CD4-positive, alpha-beta T cell (primary cell): ENCODE data around the gene LAMP5. TPM values are rescaled to one million over a fixed set of nuclear protein-coding genes. Genes with fewer than 3 reads are reported as not detected.

Experiments
- ATAC-seq: fragments of 200-7000 bp; cut with Tn5 transposase; one replicate; pipeline ENCODE4 v1.10.0; 2022; ENCODE audit warnings: mild to moderate bottlenecking; ENCODE audit not compliant: poor library complexity
- CTCF ChIA-PET: fragments of 350-600 bp; sonication (Branson Sonifier 250); formaldehyde crosslinking; loops from one replicate; lab custom pipeline; 2021; ENCODE audit warnings: antibody characterized with exemption, inconsistent platforms; lab: Charles Lee
- POLR2A ChIA-PET: fragments of 350-600 bp; sonication (Branson Sonifier 250); formaldehyde crosslinking; loops from one replicate; lab custom pipeline; 2021; ENCODE audit warnings: antibody characterized with exemption, inconsistent platforms; lab: Charles Lee
- DNase-seq, 14 experiments: peaks; one replicate each; pipeline ENCODE4 v3.0.0-alpha.2; 2013 to 2020; ENCODE audit warnings: mixed read lengths in 2 of 14
- H3K27ac ChIP-seq, 2 donors: one replicate each; pipeline versions ENCODE4 v1.5.1 to v1.7.0; 2013; ENCODE audit warnings: low read length in 2 of 2, low read depth in 1 of 2, mild to moderate bottlenecking in 1 of 2
- H3K27me3 ChIP-seq, 2 experiments: 1 replicate in 1 of 2; 2 replicates in 1 of 2; pipeline versions ENCODE4 v1.6.1 to v1.7.0; 2013; ENCODE audit warnings: low read length in 2 of 2, control low read depth in 1 of 2, mild to moderate bottlenecking in 1 of 2, moderate library complexity in 1 of 2; ENCODE audit not compliant: insufficient read depth in 2 of 2, control insufficient read depth in 1 of 2
- H3K36me3 ChIP-seq: one replicate; pipeline ENCODE4 v1.6.1; 2013; ENCODE audit warnings: low read length, control low read depth; ENCODE audit not compliant: insufficient read depth
- H3K4me1 ChIP-seq: one replicate; pipeline ENCODE4 v1.6.1; 2013; ENCODE audit warnings: low read length, control low read depth; ENCODE audit not compliant: insufficient read depth
- H3K4me3 ChIP-seq: one replicate; pipeline ENCODE4 v1.5.1; 2013; ENCODE audit warnings: mild to moderate bottlenecking, low read length, moderate library complexity
- H3K9me3 ChIP-seq, 2 experiments: 1 replicate in 1 of 2; 2 replicates in 1 of 2; pipeline versions ENCODE4 v1.6.1 to v1.7.0; 2013; ENCODE audit warnings: low read length in 2 of 2, mild to moderate bottlenecking in 2 of 2, control low read depth in 1 of 2, moderate library complexity in 1 of 2; ENCODE audit not compliant: control insufficient read depth in 1 of 2, insufficient read depth in 1 of 2
- H3K27ac Mint-ChIP-seq: one replicate; pipeline ENCODE4 v1.8.0; 2020; ENCODE audit warnings: mixed read lengths
- H3K27me3 Mint-ChIP-seq: one replicate; pipeline ENCODE4 v1.8.0; 2021; ENCODE audit warnings: mixed read lengths
- H3K36me3 Mint-ChIP-seq: one replicate; pipeline ENCODE4 v1.8.0; 2021; ENCODE audit warnings: low read depth, mixed read lengths
- H3K4me1 Mint-ChIP-seq: one replicate; pipeline ENCODE4 v1.8.0; 2021; ENCODE audit warnings: low read depth, mixed read lengths
- H3K4me3 Mint-ChIP-seq: one replicate; pipeline ENCODE4 v1.8.0; 2020; ENCODE audit warnings: mild to moderate bottlenecking, mixed read lengths
- H3K9me3 Mint-ChIP-seq: one replicate; pipeline ENCODE4 v1.8.0; 2020; ENCODE audit warnings: mixed read lengths
- CTCF ChIP-seq: fragments of 200-600 bp; IDR thresholded peaks from one replicate; pipeline ENCODE4 v1.8.0; 2022; ENCODE audit warnings: antibody characterized with exemption, mild to moderate bottlenecking
- intact Hi-C, 2 experiments: fragments of 100-400 bp; cut with DNase I in 1 of 2; cut with micrococcal nuclease in 1 of 2; formaldehyde crosslinking; loops; one replicate each; pipeline versions ENCODE4 v1.15.1 to v1.9.0; 2023 to 2025; cut with DNase I, micrococcal nuclease
- total RNA-seq, 174 experiments: library from RNA in 2 of 174; stranded (reverse) in 2 of 174; gene quantifications; one replicate each; pipeline ENCODE4 v1.2.3 and lab custom pipeline; 2021 to 2026

LAMP5 gene
- total RNA-seq, 2 experiments from 2014 or later: 0.11 TPM; not detected in 1

- H3K27me3 ChIP-seq: no peaks in the 10 kb centered on the region
- H3K4me3 ChIP-seq: no peak overlapping the region
- Mint-ChIP-seq H3K4me1 (no peaks in the 10 kb centered on the region), H3K4me3 (no peak overlapping the region), H3K36me3 (no peaks in the 10 kb centered on the region), H3K27me3 (peaks cover 16% of the 10 kb centered on the region), H3K9me3 (no peaks in the 10 kb centered on the region), H3K27ac (no peak overlapping the region)
- peaks cover 0 to 6% of the 10 kb centered on the region in 2 experiments for H3K9me3 ChIP-seq
- no peak overlapping the region for H3K27ac ChIP-seq
- ATAC-seq: no peak
- DNase-seq: no peak
- no peak for TF ChIP-seq CTCF
- ChIA-PET CTCF (no interaction called here), POLR2A (no interaction called here)
- H3K4me1 ChIP-seq: no peaks in the 10 kb centered on the region
- H3K36me3 ChIP-seq: no peaks in the 10 kb centered on the region
- intact Hi-C loops: no loop called here
These were observed 15.1 kb upstream of the LAMP5 start for GRCh38 chr20:9499126-9499899.

DNA sequence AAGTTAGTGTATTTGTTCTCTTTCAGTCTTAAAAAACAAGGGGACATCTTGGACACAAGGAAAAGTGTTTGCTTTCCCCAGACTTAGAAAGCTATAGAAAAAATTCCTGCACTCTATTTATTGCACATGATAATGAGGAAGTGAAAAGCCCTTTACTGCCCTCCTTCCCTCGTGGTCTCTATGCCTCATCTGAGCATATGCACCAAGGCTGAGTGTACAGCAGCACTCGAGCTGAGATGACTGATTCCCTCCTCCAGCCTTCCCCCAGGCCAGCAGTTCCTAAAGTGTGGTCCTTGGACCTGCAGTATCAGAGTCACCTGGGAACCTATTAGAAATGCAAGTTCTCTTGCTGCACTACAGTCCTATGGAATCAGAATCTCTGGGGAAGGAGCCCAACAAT is 14.3 kb upstream of the LAMP5 start:
- Histone ChIP-seq H3K36me3 (no peaks in the 10 kb centered on the region), H3K4me3 (no peak overlapping the region), H3K27me3 (no peaks in the 10 kb centered on the region), H3K9me3 (peaks cover 0 to 6% of the 10 kb centered on the region in 2 experiments), H3K4me1 (no peaks in the 10 kb centered on the region), H3K27ac (no peak overlapping the region)
- no peaks in the 10 kb centered on the region for H3K36me3 Mint-ChIP-seq
- no peak overlapping the region for H3K4me3 Mint-ChIP-seq
- peak in 3 of 14 experiments; percentile 4 to 60 (median 46) for DNase-seq
- ATAC-seq: no peak
- H3K4me1 Mint-ChIP-seq: no peaks in the 10 kb centered on the region
- no peak overlapping the region for H3K27ac Mint-ChIP-seq
- H3K9me3 Mint-ChIP-seq: no peaks in the 10 kb centered on the region
- ChIA-PET POLR2A (no interaction called here), CTCF (no interaction called here)
- H3K27me3 Mint-ChIP-seq: peaks cover 16% of the 10 kb centered on the region
- intact Hi-C loops: no loop called here
- TF ChIP-seq CTCF: no peak

- no peak overlapping the region for H3K27ac Mint-ChIP-seq
- H3K4me3 Mint-ChIP-seq: no peak overlapping the region
- Histone ChIP-seq H3K36me3 (no peaks in the 10 kb centered on the region), H3K4me1 (no peaks in the 10 kb centered on the region), H3K27me3 (peaks cover 11 to 12% of the 10 kb centered on the region in 2 experiments), H3K4me3 (no peak overlapping the region), H3K9me3 (peaks cover 0 to 4% of the 10 kb centered on the region in 2 experiments), H3K27ac (no peak overlapping the region)
- POLR2A ChIA-PET: no interaction called here
- DNase-seq (no peak), ATAC-seq (no peak)
- intact Hi-C loops: no loop called here
- peaks cover 28% of the 10 kb centered on the region for H3K27me3 Mint-ChIP-seq
- no peak for TF ChIP-seq CTCF
- H3K4me1 Mint-ChIP-seq: no peaks in the 10 kb centered on the region
- CTCF ChIA-PET: no interaction called here
- H3K36me3 Mint-ChIP-seq: no peaks in the 10 kb centered on the region
- no peaks in the 10 kb centered on the region for H3K9me3 Mint-ChIP-seq
These were observed 12.9 kb upstream of the LAMP5 start for GRCh38 chr20:9501473-9501872.
